CD1c-positive myeloid dendritic cell (primary cell): Measurements from ENCODE around the gene INHA.

Experiments used
- DNase-seq: peaks from one replicate; pipeline ENCODE4 v3.0.0-alpha.2; 2016; ENCODE audit errors: extremely low spot score

Gene INHA

DNA sequence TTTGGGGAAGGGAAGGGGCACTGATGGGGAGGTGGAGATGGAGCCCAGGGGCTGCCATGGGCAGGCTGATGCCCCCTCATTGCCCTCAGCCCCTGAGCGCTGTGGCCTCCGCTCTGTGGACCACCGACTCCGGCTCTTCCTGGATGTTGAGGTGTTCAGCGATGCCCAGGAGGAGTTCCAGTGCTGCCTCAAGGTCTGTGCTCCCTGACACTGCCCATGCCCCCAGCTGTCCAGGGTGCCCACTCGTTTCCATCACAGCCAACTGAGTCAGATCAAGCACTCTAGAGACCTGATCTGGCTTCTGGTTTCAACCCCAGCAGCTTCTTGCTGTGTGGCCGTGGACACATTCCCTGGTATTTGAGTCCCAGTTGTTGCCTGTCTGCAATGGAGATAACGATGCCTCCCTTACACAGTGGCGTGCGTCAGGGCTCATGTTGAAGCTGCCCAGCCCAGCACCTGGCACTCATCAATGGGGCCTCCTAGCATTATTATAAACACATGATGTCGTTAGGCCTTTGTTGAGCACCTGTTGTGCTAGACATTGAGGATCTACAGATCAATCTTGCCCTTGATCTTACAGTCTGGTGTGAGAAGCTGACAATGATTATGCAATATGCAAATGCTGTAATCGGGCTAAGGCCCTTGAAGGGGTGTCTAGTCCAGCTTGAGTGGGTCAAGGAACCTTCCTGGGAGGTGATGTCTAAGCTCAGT is 39.9 kb downstream of the INHA start:
- no peak for DNase-seq

DNA sequence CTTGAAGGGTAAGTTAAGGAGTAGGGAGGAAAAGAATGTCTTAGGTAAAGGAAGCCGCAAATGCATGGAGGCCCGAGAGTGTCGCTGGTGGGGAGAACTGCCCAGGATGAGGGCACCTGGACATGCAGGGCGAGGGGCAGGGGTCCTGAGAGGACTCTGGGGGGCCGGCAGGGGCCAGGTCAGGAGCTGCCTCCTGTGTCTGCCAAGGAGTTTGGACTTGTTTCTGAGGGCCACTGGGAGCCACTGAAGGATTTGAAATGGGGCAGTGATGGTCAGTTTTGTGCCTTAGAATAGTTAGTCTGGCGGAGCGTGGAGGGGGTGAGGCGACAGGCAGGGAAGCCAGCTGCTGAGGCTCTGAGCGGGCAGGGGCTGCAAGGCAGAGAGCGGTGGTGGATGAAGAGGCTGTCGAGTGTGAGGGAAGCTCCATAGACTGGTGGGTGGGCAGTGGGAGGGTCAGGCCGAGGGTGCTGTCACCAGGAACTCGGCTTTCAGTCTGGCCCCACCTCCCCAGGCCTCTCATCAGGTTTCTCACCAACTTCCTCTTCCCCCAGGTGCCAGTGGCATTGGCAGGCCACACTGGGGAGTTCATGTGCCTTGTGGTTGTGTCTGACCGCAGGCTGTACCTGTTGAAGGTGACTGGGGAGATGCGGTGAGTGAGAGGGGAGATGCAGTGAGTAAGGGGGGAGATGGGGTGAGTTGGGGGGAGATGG is 40.6 kb downstream of the INHA start:
- no peak for DNase-seq

DNA sequence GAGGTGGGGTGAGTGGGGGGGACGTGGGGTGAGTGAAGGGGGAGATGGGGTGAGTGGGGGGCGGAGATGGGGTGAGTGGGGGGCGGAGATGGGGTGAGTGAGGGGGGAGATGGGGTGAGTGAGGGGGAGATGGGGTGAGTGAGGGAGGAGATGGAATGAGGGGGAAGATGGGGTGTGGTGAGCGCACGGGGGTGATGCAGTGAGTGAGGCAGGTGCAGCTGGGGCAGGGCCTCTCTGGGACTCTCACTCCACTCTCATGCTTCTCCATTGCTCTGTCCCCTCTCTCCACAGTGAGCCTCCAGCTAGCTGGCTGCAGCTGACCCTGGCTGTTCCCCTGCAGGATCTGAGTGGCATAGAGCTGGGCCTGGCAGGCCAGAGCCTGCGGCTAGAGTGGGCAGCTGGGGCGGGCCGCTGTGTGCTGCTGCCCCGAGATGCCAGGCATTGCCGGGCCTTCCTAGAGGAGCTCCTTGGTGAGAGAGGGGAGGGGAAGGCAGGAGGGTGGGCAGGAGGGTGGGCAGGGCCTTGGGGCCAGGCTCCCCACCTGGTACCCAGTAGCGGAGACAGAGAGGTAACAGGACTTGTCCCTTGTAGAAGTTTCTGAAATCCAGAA is 41.5 kb downstream of the INHA start:
- DNase-seq: no peak

DNA sequence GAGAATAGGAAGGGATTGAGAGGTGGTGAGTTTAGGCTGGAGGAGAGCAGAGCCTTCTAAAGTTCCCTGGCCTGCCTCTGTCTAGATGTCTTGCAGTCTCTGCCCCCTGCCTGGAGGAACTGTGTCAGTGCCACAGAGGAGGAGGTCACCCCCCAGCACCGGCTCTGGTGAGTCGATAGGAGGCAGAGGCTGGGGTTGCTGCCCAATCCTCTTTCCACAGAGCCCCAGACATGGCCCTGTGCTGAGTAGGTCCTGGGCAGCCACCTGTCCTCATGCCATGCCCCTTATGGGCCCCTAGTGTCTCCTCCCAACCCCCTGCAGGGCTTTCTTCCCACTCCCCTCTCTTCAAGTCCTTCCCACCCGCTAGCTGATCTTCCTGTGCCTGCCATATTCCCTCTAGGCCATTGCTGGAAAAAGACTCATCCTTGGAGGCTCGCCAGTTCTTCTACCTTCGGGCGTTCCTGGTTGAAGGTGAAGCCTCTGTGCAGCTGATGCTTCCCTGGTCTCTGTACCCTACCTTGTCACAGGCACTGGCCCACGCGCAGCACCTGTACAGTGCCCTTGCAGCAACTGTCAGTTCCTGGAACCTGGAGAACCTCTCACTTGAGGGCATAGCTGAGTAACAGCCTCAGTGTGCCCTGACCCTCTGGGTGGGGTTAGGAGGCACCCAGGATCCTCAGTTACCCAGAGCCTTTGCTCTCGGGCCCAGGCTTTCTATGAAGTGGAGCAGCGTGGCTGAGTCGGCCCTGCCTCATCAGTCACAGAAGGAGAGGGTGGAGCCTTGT is 42.2 kb downstream of the INHA start:
- DNase-seq: no peak

DNA sequence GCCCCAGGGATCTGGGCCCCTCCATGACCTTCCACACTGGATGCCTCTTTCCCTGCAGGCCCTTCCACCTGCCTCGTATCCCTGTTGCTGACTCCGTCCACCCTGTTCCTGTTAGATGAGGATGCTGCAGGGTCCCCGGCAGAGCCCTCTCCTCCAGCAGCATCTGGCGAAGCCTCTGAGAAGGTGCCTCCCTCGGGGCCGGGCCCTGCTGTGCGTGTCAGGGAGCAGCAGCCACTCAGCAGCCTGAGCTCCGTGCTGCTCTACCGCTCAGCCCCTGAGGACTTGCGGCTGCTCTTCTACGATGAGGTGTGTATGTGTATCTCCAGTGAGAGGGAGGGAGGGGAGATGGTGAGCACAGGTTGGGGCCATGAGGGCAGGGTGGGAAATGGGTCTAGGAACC is 42.9 kb downstream of the INHA start:
- DNase-seq: no peak

DNA sequence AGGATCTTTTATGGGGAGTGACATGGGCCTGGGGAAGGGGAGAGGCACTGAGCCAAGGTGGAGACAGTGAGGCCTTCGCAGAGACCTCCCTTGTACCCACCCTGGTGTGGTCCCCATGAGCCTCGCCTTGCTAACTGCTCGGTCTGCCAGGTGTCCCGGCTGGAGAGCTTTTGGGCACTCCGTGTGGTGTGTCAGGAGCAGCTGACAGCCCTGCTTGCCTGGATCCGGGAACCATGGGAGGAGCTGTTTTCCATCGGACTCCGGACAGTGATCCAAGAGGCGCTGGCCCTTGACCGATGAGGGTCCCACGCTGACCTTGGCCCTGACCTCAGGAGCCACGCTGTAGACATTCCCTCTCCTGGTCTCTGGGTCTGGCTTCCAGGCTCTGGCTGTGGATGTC is 43.8 kb downstream of the INHA start:
- DNase-seq: no peak

DNA sequence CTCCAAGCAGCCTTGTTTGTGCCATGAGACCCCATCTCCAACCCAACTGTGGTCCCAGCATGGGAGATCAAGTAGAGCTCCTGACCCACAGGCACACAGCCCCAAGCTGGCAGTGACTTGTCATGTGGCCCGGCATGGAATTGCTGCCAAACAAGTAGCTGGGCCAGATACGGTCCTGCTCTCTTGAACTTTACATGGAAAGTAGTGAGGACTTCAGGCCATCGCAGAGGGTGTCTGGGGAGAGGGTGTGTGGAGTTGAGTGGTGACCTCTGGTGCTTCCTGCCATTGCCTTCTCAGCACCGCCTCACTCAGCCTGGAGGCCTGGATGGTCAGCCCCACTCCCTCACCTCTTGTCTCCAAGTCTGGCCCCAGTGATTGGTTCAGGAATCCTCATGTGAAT is 44.4 kb downstream of the INHA start:
- DNase-seq: no peak

DNA sequence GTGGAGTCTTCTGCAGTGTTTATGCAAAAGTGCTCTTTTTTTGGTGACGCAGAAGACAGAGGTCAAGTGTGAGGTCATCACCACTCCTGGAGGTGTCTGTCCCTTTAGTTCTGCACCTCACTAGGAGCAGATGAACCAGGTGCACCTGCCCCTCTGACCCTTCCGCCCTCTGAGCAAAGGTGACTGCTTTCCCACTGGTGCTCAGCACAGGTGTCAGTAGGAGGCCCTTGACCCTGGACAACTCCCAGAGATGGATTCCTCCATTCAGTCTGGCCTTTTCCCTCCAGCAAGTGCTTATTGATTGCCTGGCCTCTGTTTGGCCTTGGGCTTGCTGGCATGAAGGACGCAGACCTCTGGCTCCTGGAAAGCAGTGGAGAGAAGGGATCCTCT is 46.6 kb downstream of the INHA start:
- DNase-seq: no peak

DNA sequence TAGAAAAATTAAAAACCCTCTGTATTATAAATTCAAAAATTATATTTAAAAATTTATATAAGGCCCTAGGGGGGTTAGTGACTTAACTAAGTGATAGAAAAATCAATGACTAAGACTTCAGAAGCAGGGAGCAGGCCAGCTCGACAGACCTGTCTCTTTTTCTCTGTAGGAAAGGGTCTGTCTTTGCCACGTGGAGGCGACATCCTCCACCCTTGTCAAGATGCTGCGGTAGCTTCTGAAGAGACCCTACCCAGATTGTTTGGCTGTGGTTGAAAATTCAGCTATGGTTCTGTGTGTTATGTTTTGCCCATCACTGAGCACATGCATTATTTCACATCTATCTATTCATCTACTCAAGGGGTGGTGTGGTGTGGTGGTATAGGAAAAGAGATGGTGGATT is 47.1 kb downstream of the INHA start:
- no peak for DNase-seq

DNA sequence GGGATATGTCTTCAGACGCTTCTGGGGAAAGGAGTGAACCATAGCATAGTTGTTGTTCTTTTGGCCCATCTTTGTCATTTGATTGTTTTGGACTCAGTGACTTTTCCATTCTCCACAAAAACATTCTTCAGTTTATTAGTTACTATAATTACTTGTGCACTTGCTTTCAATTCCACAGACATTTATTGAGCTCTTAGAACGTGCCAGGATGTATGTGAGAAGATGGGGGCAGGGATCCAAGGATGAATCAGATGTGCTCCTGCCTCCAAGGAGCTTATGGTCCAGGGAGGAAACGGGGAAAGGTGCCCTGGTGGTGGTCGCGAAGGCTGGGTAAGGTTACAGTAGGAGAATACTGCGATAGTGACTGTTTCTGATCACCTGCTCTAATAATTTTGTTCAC is 48.4 kb downstream of the INHA start:
- DNase-seq: no peak

DNA sequence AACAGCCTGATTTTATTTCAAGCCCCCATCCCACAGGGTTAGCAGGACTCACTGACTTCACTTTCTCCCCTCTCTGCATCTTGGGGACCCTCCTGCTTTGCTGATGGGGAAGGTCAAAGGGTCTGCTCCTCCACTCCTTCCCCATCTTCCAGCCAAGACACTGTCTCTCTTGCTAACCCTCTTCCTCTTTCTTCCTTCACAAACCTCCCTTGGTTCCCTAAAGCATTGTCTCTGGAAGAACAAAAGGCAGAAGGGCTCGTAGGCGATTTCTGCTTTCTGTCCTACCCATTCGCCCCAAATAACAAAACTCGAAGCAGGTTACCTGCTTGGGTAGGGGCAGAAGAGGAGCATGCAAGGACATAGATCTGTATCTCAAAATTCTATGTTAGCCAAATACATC is 49.8 kb downstream of the INHA start:
- peak; percentile 24 for DNase-seq

DNA sequence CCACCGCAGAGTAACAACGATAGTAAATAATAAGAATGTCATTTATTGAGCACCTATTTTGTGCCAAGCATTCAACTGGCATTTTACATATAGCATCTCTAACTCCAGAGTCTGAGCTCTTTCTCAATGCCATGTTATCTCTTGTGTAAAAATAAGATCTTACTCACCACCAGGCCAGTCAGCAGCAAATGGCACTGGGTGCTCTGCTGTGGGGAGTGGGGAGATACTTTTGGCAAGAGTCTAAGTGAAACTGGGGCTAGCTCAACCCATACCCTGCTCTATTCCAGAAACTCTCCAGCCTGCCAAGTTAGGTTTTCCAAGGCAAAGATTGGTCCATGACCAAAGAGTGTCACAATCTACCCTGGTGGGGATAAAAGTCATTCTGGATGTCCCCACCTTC is 50.4 kb downstream of the INHA start:
- DNase-seq: no peak

DNA sequence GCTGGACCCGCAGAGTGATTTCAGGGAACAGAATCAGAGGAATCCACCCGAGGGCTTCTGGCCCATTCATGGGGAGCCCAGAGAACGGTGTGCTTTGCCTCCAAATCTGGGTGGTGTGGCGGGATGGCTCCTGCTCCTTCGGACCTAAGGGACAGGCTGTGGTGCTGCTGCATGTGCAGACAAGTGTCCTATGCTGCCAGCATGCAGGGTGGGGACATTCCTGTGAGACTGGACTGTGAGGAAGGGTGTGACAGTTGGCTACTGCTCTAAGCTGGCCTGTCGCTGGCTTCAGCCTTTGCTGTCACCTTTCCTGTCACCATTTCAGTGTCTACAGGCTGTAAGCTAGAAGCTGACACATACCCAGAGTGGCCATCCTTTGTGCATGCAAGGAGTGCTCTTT is 52.5 kb downstream of the INHA start:
- DNase-seq: no peak

DNA sequence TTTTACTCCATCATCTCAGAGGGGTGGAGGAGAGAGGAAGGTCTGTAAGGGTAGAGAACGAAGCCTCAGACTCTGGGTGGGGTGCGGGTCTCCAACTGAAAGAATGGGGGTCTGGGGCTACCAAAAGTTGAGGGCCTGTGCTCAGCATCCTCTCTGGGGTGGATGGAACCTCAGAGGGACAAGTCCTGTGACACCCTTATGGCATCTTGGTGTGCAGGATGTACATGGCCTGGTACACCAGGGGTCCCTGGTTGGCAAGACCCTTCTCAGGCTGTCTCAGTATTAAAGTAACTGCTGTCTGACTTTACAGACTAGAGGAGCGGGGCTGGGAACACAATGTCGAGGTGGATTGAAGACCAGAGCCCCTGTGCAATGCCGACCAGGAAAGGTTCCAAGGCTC is 53.1 kb downstream of the INHA start:
- no peak for DNase-seq
